ENCODE measurements around the gene OGFOD3.

DNA sequence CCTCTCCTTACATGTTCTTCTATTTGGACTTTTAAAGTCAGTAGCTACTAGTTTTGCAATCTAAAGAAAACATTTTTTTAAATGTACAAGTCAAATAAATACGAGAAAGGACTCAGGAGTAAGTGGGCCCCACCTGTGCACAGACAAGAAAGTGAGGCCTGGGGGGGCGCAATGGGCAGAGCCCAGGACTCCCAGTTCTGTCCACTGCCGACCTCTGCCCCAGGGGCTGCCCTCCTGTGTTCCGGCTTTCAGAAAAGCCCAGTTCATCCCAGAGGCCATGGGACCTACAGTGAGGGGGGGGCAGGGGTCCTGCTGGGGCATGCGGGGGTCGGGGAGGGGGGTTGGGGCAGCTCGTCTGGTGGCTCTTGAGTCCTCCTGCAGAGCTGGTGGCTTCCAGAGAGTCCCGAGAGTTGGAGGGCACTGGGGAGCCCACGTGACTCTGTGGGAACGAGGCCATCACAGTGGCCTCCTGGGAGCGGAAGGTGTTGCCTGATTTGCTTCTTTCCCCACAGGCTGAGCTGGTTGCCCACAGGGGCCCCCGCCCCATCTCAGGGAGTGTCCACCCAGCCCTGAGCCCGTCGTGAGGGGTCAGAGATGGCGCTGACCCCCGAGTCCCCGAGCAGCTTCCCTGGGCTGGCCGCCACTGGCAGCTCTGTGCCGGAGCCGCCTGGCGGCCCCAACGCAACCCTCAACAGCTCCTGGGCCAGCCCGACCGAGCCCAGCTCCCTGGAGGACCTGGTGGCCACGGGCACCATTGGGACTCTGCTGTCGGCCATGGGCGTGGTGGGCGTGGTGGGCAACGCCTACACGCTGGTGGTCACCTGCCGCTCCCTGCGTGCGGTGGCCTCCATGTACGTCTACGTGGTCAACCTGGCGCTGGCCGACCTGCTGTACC is 44.4 kb downstream of the OGFOD3 start:
- TF ChIP-seq CTCF (IDR thresholded peaks at IDR 0.05) = no peak
- TF ChIP-seq POLR2A (IDR thresholded peaks at IDR 0.05; ENCODE audit: low read length) = no peak
- TF ChIP-seq, protein P1, sequence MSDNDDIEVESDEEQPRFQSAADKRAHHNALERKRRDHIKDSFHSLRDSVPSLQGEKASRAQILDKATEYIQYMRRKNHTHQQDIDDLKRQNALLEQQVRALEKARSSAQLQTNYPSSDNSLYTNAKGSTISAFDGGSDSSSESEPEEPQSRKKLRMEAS (IDR thresholded peaks at IDR 0.05) = no peak
- TF ChIP-seq, protein P2, sequence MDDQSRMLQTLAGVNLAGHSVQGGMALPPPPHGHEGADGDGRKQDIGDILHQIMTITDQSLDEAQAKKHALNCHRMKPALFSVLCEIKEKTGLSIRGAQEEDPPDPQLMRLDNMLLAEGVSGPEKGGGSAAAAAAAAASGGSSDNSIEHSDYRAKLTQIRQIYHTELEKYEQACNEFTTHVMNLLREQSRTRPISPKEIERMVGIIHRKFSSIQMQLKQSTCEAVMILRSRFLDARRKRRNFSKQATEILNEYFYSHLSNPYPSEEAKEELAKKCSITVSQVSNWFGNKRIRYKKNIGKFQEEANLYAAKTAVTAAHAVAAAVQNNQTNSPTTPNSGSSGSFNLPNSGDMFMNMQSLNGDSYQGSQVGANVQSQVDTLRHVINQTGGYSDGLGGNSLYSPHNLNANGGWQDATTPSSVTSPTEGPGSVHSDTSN (IDR thresholded peaks at IDR 0.05) = no peak
- TF ChIP-seq ZC3H11A (IDR thresholded peaks at IDR 0.05) = no peak
- TF ChIP-seq RCOR1 (IDR thresholded peaks at IDR 0.05; ENCODE audit: low read depth, low read length) = no peak
- TF ChIP-seq, protein P3, sequence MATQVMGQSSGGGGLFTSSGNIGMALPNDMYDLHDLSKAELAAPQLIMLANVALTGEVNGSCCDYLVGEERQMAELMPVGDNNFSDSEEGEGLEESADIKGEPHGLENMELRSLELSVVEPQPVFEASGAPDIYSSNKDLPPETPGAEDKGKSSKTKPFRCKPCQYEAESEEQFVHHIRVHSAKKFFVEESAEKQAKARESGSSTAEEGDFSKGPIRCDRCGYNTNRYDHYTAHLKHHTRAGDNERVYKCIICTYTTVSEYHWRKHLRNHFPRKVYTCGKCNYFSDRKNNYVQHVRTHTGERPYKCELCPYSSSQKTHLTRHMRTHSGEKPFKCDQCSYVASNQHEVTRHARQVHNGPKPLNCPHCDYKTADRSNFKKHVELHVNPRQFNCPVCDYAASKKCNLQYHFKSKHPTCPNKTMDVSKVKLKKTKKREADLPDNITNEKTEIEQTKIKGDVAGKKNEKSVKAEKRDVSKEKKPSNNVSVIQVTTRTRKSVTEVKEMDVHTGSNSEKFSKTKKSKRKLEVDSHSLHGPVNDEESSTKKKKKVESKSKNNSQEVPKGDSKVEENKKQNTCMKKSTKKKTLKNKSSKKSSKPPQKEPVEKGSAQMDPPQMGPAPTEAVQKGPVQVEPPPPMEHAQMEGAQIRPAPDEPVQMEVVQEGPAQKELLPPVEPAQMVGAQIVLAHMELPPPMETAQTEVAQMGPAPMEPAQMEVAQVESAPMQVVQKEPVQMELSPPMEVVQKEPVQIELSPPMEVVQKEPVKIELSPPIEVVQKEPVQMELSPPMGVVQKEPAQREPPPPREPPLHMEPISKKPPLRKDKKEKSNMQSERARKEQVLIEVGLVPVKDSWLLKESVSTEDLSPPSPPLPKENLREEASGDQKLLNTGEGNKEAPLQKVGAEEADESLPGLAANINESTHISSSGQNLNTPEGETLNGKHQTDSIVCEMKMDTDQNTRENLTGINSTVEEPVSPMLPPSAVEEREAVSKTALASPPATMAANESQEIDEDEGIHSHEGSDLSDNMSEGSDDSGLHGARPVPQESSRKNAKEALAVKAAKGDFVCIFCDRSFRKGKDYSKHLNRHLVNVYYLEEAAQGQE (IDR thresholded peaks at IDR 0.05) = no peak
- no peak for TF ChIP-seq MYC (IDR thresholded peaks at IDR 0.05; ENCODE audit: borderline replicate concordance, low read length)
